Activated T-helper 1 cell treated with anti-CD3 and anti-CD28 coated beads, Interleukin-12 subunit alpha, Interleukin-12 subunit beta, Interleukin-2, Interleukin-4 antibody, amounts not matched to agents 30 ng/mL and 10 ng/mL and 1 ng/mL, durations not matched to agents 14 hours and 24 hours and 36 hours (primary cell): Measurements from ENCODE around the gene LRRFIP1. TPM values are rescaled to one million over a fixed set of nuclear protein-coding genes. Genes with fewer than 3 reads are reported as not detected.

Experiments
- DNase-seq: peaks from one replicate; pipeline ENCODE4 v3.0.0; 2021; ENCODE audit warnings: low spot score
- H3K27ac Mint-ChIP-seq: one replicate; pipeline ENCODE4 v1.8.0; 2021; ENCODE audit warnings: mild to moderate bottlenecking, mixed read lengths
- H3K27me3 Mint-ChIP-seq: one replicate; pipeline ENCODE4 v1.8.0; 2022; ENCODE audit warnings: mild to moderate bottlenecking, moderate library complexity, mixed read lengths; ENCODE audit not compliant: insufficient read depth
- H3K36me3 Mint-ChIP-seq: one replicate; pipeline ENCODE4 v1.8.0; 2021; ENCODE audit warnings: low read depth, mixed read lengths
- H3K4me1 Mint-ChIP-seq: one replicate; pipeline ENCODE4 v1.8.0; 2021; ENCODE audit warnings: low read depth, mixed read lengths
- H3K4me3 Mint-ChIP-seq: one replicate; pipeline ENCODE4 v1.8.0; 2021; ENCODE audit warnings: mild to moderate bottlenecking, moderate library complexity, mixed read lengths
- H3K9me3 Mint-ChIP-seq: one replicate; pipeline ENCODE4 v1.8.0; 2021; ENCODE audit warnings: mixed read lengths
- intact Hi-C: fragments of 100-400 bp; cut with micrococcal nuclease; formaldehyde crosslinking; loops from one replicate; pipeline ENCODE4 v1.15.1; 2024
- total RNA-seq: library from RNA; stranded (reverse); gene quantifications from 2 replicates; pipeline ENCODE4 v1.2.3, GENCODE V29; 2022

LRRFIP1 gene
- total RNA-seq, 1 donor from 2014 or later, result 212 TPM

DNA sequence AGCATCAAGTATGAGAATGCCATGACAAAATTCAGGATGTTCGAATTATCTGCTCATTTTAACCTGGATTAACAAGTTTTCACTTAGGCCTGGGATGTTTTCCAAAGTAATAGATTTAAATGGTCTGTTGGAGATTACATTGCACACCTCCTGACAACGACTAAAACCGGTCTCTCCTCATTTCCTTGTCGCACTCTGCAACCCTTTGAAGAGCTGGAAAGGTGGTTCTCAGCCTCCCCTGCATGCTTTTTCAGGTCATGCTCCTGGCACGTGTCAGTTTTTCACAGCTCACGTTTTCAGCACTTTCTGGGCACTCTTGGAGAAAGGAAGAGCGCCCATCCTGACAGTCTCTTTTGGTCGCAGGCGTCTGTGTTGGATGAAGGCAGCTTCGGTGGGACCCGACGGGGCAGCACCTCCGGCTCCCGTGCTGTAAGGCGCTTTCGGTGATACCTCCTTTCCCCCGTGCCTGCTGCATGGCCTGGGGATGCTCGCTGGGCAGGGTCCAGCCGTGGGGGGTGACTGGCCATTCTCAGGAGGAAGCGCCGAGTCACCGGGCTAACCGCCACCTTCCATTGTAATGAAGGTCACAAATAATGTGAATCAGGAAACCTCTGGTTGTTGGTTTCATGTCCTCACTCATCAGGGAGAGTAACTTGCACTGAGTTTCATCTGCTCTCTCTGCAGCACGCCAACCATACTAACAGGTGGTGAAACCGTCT, 107.7 kb downstream of the LRRFIP1 start:
- Mint-ChIP-seq H3K9me3 (no peaks in the 10 kb centered on the region), H3K36me3 (peaks cover 30% of the 10 kb centered on the region), H3K4me1 (peaks cover 39% of the 10 kb centered on the region), H3K4me3 (no peak overlapping the region), H3K27ac (no peak overlapping the region), H3K27me3 (no peaks in the 10 kb centered on the region)
- intact Hi-C loops, result no loop called here
- DNase-seq, result no peak

- peaks cover 40% of the 10 kb centered on the region for H3K4me1 Mint-ChIP-seq
Measured at GRCh38 chr2:237735798-237736197, 108.4 kb downstream of the LRRFIP1 start.

GRCh38 chr2:237736783-237737182, 109.4 kb downstream of the LRRFIP1 start:
- Mint-ChIP-seq H3K4me1 (peaks cover 35% of the 10 kb centered on the region), H3K9me3 (no peaks in the 10 kb centered on the region)
- intact Hi-C loops, result no loop called here

More at GRCh38 chr2:237735798-237736197, 108.4 kb downstream of the LRRFIP1 start:
- Mint-ChIP-seq H3K4me3 (no peak overlapping the region), H3K27ac (no peak overlapping the region), H3K9me3 (no peaks in the 10 kb centered on the region), H3K36me3 (peaks cover 33% of the 10 kb centered on the region), H3K27me3 (no peaks in the 10 kb centered on the region)
- DNase-seq, result no peak
- intact Hi-C loops, result no loop called here

DNA sequence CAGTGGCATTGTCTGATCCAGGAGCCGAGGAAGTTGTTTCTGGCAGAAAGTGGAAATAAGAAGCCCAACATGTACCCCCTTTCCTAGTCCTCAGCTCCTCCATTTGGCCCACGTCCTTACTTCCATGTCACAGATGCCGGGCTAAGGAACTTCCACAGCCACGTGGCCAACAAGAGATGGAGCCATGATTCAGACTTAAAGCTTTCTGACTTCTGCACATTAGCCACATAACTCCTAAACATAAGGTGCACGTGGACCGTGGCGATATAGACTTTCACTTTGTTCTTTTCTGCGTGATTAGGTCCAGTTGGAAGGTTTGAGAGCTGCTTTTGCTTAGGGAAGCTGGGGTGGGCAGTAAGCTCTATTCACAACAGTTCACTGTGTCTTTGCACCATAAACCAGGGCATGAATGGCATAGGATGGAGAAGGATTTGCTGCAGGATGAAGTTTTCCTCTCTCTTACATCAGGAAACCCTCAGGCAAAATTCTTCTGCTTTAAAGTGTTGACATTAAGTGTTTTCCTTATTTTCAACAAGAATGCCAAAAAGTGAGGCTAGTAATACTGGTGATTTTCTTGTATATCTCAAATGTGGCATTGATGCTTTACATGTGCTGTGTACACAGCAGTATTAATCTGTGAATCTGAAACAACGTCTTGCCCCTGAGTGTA, 109.9 kb downstream of the LRRFIP1 start:
- intact Hi-C loops, result no loop called here
- H3K27ac Mint-ChIP-seq, result peak overlapping the region; percentile 64
- H3K9me3 Mint-ChIP-seq, result no peaks in the 10 kb centered on the region
- no peak overlapping the region for H3K4me3 Mint-ChIP-seq
- peaks cover 33% of the 10 kb centered on the region for H3K4me1 Mint-ChIP-seq
- no peaks in the 10 kb centered on the region for H3K27me3 Mint-ChIP-seq
- peaks cover 27% of the 10 kb centered on the region for H3K36me3 Mint-ChIP-seq
- no peak for DNase-seq

More at GRCh38 chr2:237736783-237737182, 109.4 kb downstream of the LRRFIP1 start:
- DNase-seq, result no peak
- Mint-ChIP-seq H3K4me3 (no peak overlapping the region), H3K27ac (no peak overlapping the region), H3K27me3 (no peaks in the 10 kb centered on the region), H3K36me3 (peaks cover 31% of the 10 kb centered on the region)

DNA sequence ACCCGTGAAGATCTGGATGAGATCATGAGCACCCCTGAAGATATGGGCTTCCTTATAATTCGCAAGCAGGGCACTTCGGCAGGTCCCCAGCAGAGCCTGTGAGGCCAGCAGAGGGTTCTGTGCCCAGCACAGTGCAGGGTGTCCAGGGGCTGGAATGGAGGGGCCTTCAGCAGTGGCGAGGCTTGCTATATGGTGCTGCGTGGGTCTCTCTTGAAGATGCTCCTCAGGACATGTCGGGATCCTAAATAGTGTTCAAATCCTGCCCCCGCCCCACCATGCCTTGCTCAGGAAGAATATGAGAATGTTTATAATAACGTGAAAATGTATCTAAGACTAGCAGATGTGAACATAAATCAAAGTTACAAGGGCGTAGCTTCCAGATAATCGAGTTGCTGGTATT, 110.9 kb downstream of the LRRFIP1 start:
- Mint-ChIP-seq H3K4me3 (no peak overlapping the region), H3K36me3 (peaks cover 30% of the 10 kb centered on the region), H3K9me3 (no peaks in the 10 kb centered on the region), H3K27me3 (no peaks in the 10 kb centered on the region), H3K27ac (peak overlapping the region; percentile 64), H3K4me1 (peaks cover 32% of the 10 kb centered on the region)
- no peak for DNase-seq
- intact Hi-C loops, result no loop called here

DNA sequence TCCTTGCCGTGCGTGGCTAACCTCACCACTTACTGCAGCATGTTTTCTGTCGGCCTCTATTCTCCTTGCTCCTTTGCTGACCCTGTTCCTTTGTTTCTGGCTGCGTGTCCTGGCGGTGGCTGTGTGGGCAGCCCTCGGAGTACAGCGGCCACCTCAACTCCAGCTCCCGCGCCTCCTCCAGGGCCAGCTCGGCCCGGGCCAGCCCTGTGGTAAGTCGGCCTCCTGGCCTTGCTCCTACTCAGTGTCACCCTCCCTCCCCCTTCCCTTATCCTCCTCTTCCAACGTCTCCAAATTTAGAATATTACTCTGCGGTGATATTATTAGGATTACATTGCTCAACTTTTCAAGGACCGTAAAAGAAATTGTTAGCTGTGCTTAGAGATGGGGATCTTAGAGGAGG, 111.7 kb downstream of the LRRFIP1 start:
- Mint-ChIP-seq H3K9me3 (no peaks in the 10 kb centered on the region), H3K27ac (no peak overlapping the region), H3K4me3 (no peak overlapping the region), H3K36me3 (peaks cover 30% of the 10 kb centered on the region), H3K4me1 (peaks cover 36% of the 10 kb centered on the region), H3K27me3 (no peaks in the 10 kb centered on the region)
- no peak for DNase-seq
- intact Hi-C loops, result no loop called here

DNA sequence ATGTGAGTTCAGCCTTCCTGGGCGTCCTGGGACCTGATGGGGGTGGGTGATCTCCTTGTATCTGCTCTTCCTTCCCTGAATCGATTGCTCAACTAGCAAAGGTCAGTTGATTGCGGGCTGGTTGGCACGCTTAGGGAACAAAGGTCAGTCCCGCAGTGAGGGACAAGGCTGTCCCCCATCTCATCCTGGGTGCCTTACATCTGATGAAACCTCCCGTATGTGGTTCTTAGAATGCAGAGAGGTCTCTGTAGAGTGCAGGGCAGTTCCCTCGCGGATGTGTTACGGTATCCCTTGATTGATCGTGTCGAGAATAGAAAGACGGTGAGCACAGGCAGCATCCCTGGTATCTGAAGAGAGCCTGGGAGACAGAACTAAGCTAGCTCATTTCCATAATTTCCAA, 114.8 kb downstream of the LRRFIP1 start:
- H3K27me3 Mint-ChIP-seq, result no peaks in the 10 kb centered on the region
- peaks cover 21% of the 10 kb centered on the region for H3K36me3 Mint-ChIP-seq
- H3K4me1 Mint-ChIP-seq, result peaks cover 38% of the 10 kb centered on the region
- intact Hi-C loops, result no loop called here
- H3K9me3 Mint-ChIP-seq, result no peaks in the 10 kb centered on the region
- no peak for DNase-seq
- H3K4me3 Mint-ChIP-seq, result no peak overlapping the region
- H3K27ac Mint-ChIP-seq, result peak overlapping the region; percentile 68

DNA sequence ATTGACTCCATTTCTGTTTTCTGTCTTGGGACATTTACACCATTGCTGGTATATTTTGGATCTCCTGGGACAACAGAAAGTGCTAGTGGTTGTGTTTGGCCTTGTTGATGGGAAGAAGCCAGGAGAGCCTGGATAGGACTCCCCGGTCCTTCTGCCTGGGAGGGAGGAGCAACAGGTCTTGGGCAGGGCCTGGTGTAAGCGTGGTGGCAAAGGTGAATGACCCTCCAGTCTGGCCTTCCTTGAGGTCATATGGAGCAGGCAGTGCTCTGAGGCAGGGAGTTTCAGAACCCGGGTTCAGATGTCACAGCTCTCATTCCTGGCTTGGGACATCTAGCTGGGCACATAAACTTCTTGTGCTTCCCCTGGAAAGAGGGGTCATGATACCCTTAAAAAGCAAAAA, 115.2 kb downstream of the LRRFIP1 start:
- Mint-ChIP-seq H3K4me1 (peaks cover 37% of the 10 kb centered on the region), H3K9me3 (no peaks in the 10 kb centered on the region), H3K27me3 (no peaks in the 10 kb centered on the region), H3K4me3 (no peak overlapping the region), H3K27ac (peak overlapping the region; percentile 68), H3K36me3 (peaks cover 23% of the 10 kb centered on the region)
- intact Hi-C loops, result no loop called here
- no peak for DNase-seq

- intact Hi-C loops, result no loop called here
- DNase-seq, result no peak
- Mint-ChIP-seq H3K9me3 (no peaks in the 10 kb centered on the region), H3K27ac (peak overlapping the region; percentile 68), H3K36me3 (peaks cover 21% of the 10 kb centered on the region), H3K4me3 (no peak overlapping the region), H3K4me1 (peaks cover 33% of the 10 kb centered on the region), H3K27me3 (no peaks in the 10 kb centered on the region)
Measured at GRCh38 chr2:237743024-237743423, 115.6 kb downstream of the LRRFIP1 start.

- intact Hi-C loops, result no loop called here
- Mint-ChIP-seq H3K4me1 (peaks cover 33% of the 10 kb centered on the region), H3K27me3 (no peaks in the 10 kb centered on the region), H3K36me3 (peaks cover 23% of the 10 kb centered on the region), H3K4me3 (no peak overlapping the region), H3K9me3 (no peaks in the 10 kb centered on the region), H3K27ac (peak overlapping the region; percentile 16)
- no peak for DNase-seq
Measured at GRCh38 chr2:237743561-237744269, 116.3 kb downstream of the LRRFIP1 start.

- no peak for DNase-seq
- Mint-ChIP-seq H3K27ac (no peak overlapping the region), H3K9me3 (no peaks in the 10 kb centered on the region), H3K36me3 (peaks cover 24% of the 10 kb centered on the region), H3K4me3 (no peak overlapping the region), H3K4me1 (peaks cover 33% of the 10 kb centered on the region), H3K27me3 (no peaks in the 10 kb centered on the region)
- intact Hi-C loops, result no loop called here
Measured at GRCh38 chr2:237744270-237744612, 116.9 kb downstream of the LRRFIP1 start.

GRCh38 chr2:237744613-237745249, 117.3 kb downstream of the LRRFIP1 start:
- H3K4me1 Mint-ChIP-seq, result peaks cover 33% of the 10 kb centered on the region
- intact Hi-C loops, result loop anchor here (1.0 kb wide), 6 partner anchors 13 to 590 kb away; no protein-coding TSS in a partner anchor
- no peak overlapping the region for H3K4me3 Mint-ChIP-seq
- DNase-seq, result peak; percentile 62
- peak overlapping the region; percentile 85 for H3K27ac Mint-ChIP-seq
- H3K27me3 Mint-ChIP-seq, result no peaks in the 10 kb centered on the region
- H3K36me3 Mint-ChIP-seq, result peaks cover 29% of the 10 kb centered on the region
- H3K9me3 Mint-ChIP-seq, result no peaks in the 10 kb centered on the region
